Gastroesophageal sphincter (tissue), 4 donors: ENCODE data around the gene SLAMF9. TPM values are rescaled to one million over a fixed set of nuclear protein-coding genes. Genes with fewer than 3 reads are reported as not detected.

ENCODE experiments used
- ATAC-seq: fragments of 150-250 bp; one replicate; pipeline ENCODE4 v1.9.1; 2016; ENCODE audit warnings: mild to moderate bottlenecking, moderate library complexity
- H3K27ac ChIP-seq, 4 donors: fragments of 200-600 bp; sonication (generic) in 3 of 4; 1 replicate in 3 of 4; 2 replicates in 1 of 4; pipeline ENCODE4 v1.5.1; 2016 to 2019
- H3K27me3 ChIP-seq: fragments of 200-600 bp; sonication (generic); one replicate; pipeline ENCODE4 v1.5.1; 2019
- H3K36me3 ChIP-seq, 2 donors: fragments of 200-600 bp; sonication (generic); one replicate each; pipeline ENCODE4 v1.5.1; 2019; ENCODE audit warnings: control low read depth in 1 of 2
- H3K4me1 ChIP-seq, 3 donors: fragments of 200-600 bp; sonication (generic); 1 replicate in 2 of 3; 2 replicates in 1 of 3; pipeline ENCODE4 v1.5.1; 2016 to 2019; ENCODE audit warnings: control low read depth in 2 of 3
- H3K4me3 ChIP-seq, 2 donors: fragments of 200-600 bp; sonication (generic); one replicate each; pipeline ENCODE4 v1.5.1; 2019; ENCODE audit warnings: mild to moderate bottlenecking in 1 of 2, moderate library complexity in 1 of 2
- H3K9me3 ChIP-seq, 3 donors: fragments of 200-600 bp; sonication (generic); one replicate each; pipeline ENCODE4 v1.5.1; 2017 to 2019; ENCODE audit warnings: control low read depth in 2 of 3
- CTCF ChIP-seq, 4 experiments: fragments of 200-600 bp in 2 of 4; fragments of 450-650 bp in 2 of 4; sonication (generic) in 1 of 4; IDR thresholded peaks; one replicate each; pipeline ENCODE4 v1.5.1; 2017 to 2019; ENCODE audit warnings: antibody characterized with exemption in 4 of 4, mild to moderate bottlenecking in 2 of 4, moderate library complexity in 2 of 4
- EP300 ChIP-seq: sonication (generic); formaldehyde crosslinking; IDR thresholded peaks from one replicate; pipeline ENCODE4 v1.6.1; 2017; ENCODE audit warnings: antibody characterized with exemption, mild to moderate bottlenecking
- POLR2A ChIP-seq, 2 donors: fragments of 450-650 bp; IDR thresholded peaks; one replicate each; pipeline ENCODE4 v1.6.1; 2017; ENCODE audit warnings: antibody characterized with exemption in 2 of 2, mild to moderate bottlenecking in 2 of 2, moderate library complexity in 1 of 2
- POLR2AphosphoS5 ChIP-seq: sonication (generic); formaldehyde crosslinking; IDR thresholded peaks from one replicate; pipeline ENCODE4 v1.6.1; 2017; ENCODE audit warnings: antibody characterized with exemption
- WGBS, 2 donors: methylation state at CpG; one replicate each; pipeline ENCODE4 v1.1.5; 2018; ENCODE audit warnings: low coverage in 1 of 2; 5-methylcytosine and 5-hydroxymethylcytosine counted together
- total RNA-seq, 4 donors: library from RNA; depleted of rRNA; stranded (reverse); fragments of >200 nt; gene quantifications; one replicate each; pipeline ENCODE4 v1.1.0, GENCODE V29; 2016

The SLAMF9 gene
- total RNA-seq, 4 donors from 2014 or later, result not detected

GRCh38 chr1:159935719-159936272 lies 18.2 kb downstream of the SLAMF9 start:
- no peak for ATAC-seq

GRCh38 chr1:159935305-159935704 lies 18.7 kb downstream of the SLAMF9 start:
- peaks cover 0 to 12% (median 3%) of the 10 kb centered on the region in 3 donors for H3K4me1 ChIP-seq
- ATAC-seq, result no peak
- 81 to 90% methylated on average over 2 to 11 of the region's 11 CpGs for WGBS, 2 donors
- TF ChIP-seq POLR2A (IDR thresholded peaks at IDR 0.05) (no peak), EP300 (no peak), POLR2AphosphoS5 (no peak), CTCF (IDR thresholded peaks at IDR 0.05) (no peak)
- no peaks in the 10 kb centered on the region for H3K9me3 ChIP-seq
- no peak overlapping the region for H3K4me3 ChIP-seq
- H3K36me3 ChIP-seq, result no peaks in the 10 kb centered on the region
- peaks cover 38% of the 10 kb centered on the region for H3K27me3 ChIP-seq
- no peak overlapping the region for H3K27ac ChIP-seq

More at GRCh38 chr1:159935719-159936272, 18.2 kb downstream of the SLAMF9 start:
- H3K27ac ChIP-seq, result no peak overlapping the region
- H3K4me1 ChIP-seq, result peaks cover 0 to 12% (median 3%) of the 10 kb centered on the region in 3 donors
- TF ChIP-seq CTCF (IDR thresholded peaks at IDR 0.05), result no peak
- no peak for TF ChIP-seq EP300
- TF ChIP-seq POLR2A (IDR thresholded peaks at IDR 0.05), result no peak
- no peak for TF ChIP-seq POLR2AphosphoS5
- no peaks in the 10 kb centered on the region for H3K9me3 ChIP-seq
- peaks cover 43% of the 10 kb centered on the region for H3K27me3 ChIP-seq
- no peaks in the 10 kb centered on the region for H3K36me3 ChIP-seq
- 68 to 81% methylated on average over 3 to 4 of the region's 4 CpGs for WGBS, 2 donors
- H3K4me3 ChIP-seq, result no peak overlapping the region

GRCh38 chr1:159934136-159935039 lies 19.6 kb downstream of the SLAMF9 start:
- H3K4me1 ChIP-seq, result peaks cover 0 to 12% (median 3%) of the 10 kb centered on the region in 3 donors
- H3K27me3 ChIP-seq, result peaks cover 34% of the 10 kb centered on the region
- no peak overlapping the region for H3K27ac ChIP-seq
- H3K9me3 ChIP-seq, result no peaks in the 10 kb centered on the region
- no peak for TF ChIP-seq POLR2A (IDR thresholded peaks at IDR 0.05)
- TF ChIP-seq EP300, result no peak
- TF ChIP-seq POLR2AphosphoS5, result no peak
- no peak for TF ChIP-seq CTCF (IDR thresholded peaks at IDR 0.05)
- WGBS, 2 donors, result 79% methylated on average over 3 of the region's 14 CpGs
- H3K4me3 ChIP-seq, result no peak overlapping the region
- H3K36me3 ChIP-seq, result no peaks in the 10 kb centered on the region
- no peak for ATAC-seq

- no peak for ATAC-seq
- WGBS, 2 donors, result 82 to 84% methylated on average over 4 of the region's 4 CpGs
- Histone ChIP-seq H3K4me1 (peaks cover 0 to 12% (median 3%) of the 10 kb centered on the region in 3 donors), H3K27ac (no peak overlapping the region), H3K36me3 (no peaks in the 10 kb centered on the region), H3K27me3 (peaks cover 33% of the 10 kb centered on the region), H3K9me3 (no peaks in the 10 kb centered on the region), H3K4me3 (no peak overlapping the region)
- TF ChIP-seq POLR2A (IDR thresholded peaks at IDR 0.05) (no peak), EP300 (no peak), POLR2AphosphoS5 (no peak), CTCF (IDR thresholded peaks at IDR 0.05) (no peak)
These were observed 20.7 kb downstream of the SLAMF9 start for GRCh38 chr1:159933347-159933746.
